ENCODE results near the gene PSEN2. TPM values are rescaled to one million over a fixed set of nuclear protein-coding genes. Genes with fewer than 3 reads are reported as not detected.

Gene PSEN2
- total RNA-seq, 1 donor from 2014 or later: 26.5 TPM

DNA sequence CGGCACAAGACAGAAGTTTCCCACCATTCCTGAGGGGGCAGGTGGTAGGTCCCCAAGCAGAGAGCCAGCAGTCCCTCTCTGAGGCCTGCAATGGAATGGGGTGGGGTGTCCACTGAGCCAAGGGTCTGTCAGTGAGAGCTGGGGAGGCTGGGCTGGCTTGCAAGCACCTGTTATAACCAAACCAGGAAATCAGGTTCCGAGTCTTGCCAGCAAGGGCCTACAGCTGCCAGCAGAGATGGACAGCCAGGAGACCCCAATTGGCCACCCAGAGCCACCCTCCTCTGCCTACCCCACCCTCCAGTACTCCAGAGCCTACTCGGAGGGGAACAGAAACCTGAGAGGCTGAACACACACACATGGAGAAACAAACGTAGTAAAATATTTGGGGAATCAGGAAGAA is 32.2 kb downstream of the PSEN2 start:
- Histone ChIP-seq H3K4me3 (no peak overlapping the region), H3K27ac (no peak overlapping the region), H3K36me3 (peaks cover 7 to 35% of the 10 kb centered on the region in 2 donors), H3K27me3 (no peaks in the 10 kb centered on the region), H3K9me3 (no peaks in the 10 kb centered on the region), H3K4me1 (no peaks in the 10 kb centered on the region)
- TF ChIP-seq, protein P1, sequence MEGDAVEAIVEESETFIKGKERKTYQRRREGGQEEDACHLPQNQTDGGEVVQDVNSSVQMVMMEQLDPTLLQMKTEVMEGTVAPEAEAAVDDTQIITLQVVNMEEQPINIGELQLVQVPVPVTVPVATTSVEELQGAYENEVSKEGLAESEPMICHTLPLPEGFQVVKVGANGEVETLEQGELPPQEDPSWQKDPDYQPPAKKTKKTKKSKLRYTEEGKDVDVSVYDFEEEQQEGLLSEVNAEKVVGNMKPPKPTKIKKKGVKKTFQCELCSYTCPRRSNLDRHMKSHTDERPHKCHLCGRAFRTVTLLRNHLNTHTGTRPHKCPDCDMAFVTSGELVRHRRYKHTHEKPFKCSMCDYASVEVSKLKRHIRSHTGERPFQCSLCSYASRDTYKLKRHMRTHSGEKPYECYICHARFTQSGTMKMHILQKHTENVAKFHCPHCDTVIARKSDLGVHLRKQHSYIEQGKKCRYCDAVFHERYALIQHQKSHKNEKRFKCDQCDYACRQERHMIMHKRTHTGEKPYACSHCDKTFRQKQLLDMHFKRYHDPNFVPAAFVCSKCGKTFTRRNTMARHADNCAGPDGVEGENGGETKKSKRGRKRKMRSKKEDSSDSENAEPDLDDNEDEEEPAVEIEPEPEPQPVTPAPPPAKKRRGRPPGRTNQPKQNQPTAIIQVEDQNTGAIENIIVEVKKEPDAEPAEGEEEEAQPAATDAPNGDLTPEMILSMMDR (IDR thresholded peaks at IDR 0.05): no peak
- intact Hi-C loops (cut with DNase I): loop anchor here (10.0 kb wide), 1 partner anchor 532 kb away; no protein-coding TSS in a partner anchor
- DNase-seq (ENCODE audit: low spot score in 2 of 2): no peak

DNA sequence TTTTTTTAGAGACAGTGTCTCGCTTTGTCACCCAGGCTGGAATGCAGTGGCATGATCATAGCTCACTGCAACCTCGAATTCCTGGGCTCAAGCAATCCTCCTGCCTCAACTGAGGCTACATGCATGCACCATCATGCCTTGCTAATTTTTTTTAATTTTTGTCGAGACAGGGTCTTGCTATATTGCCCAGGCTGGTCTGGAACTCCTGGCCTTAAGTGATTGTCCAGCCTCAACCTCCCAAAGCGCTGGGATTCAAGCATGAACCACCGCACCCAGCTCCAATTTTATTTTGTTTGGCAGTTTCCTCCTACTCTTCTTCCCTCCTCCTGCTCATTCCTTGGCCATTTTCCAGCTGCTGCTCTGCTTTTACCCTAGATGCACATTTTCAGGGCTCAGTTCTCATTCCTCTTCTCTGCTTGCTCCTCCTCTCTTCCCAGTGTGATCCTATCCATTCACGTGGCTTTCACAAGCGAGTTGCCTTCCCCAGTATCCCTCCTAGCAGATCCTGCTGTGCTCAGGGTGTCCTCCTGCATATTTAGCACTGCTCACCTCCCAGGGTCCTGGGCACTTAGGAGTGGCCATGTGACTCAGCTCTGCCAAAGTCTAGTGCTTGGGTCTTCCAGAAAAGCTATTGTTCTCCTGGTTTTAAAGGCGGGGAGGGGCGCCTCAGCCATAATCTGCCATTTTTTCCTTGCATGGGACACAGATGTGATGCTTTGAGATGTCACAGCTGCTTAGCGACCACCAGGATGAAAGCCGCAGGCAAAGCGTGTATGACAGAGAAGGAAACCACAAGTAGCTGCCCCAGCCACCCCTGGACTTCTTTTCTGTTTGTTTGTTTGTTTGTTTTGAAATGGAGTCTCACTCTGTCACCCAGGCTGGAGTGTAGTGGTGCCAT is 33.7 kb downstream of the PSEN2 start:
- intact Hi-C loops (cut with DNase I): loop anchor here (10.0 kb wide), 1 partner anchor 531 kb away; no protein-coding TSS in a partner anchor
- no peaks in the 10 kb centered on the region for H3K9me3 ChIP-seq
- H3K27me3 ChIP-seq: no peaks in the 10 kb centered on the region
- H3K27ac ChIP-seq: no peak overlapping the region
- TF ChIP-seq, protein P1 (IDR thresholded peaks at IDR 0.05): no peak
- no peak overlapping the region for H3K4me3 ChIP-seq
- no peaks in the 10 kb centered on the region for H3K4me1 ChIP-seq
- no peak for DNase-seq (ENCODE audit: low spot score in 2 of 2)
- peaks cover 7 to 22% of the 10 kb centered on the region in 2 donors for H3K36me3 ChIP-seq

DNA sequence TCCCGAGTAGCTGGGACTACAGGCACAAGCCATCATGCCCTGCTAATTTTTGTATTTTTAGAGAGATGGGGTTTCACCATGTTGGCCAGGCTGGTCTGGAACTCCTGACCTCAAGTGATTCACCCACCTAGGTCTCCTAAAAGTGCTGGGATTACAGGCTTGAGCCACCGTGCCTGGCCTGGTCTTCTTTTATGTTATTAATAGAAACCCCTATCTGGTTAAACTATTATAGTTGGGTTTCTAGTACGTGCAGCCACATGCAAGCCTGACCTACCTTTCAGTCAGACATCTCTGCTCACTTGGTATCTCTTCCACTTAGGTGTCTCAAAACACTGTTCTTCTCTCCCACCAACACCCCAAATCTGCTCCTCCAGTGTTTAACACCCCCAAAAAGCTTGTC is 34.4 kb downstream of the PSEN2 start:
- intact Hi-C loops (cut with DNase I): loop anchor here (10.0 kb wide), 1 partner anchor 530 kb away; no protein-coding TSS in a partner anchor
- TF ChIP-seq, protein P1 (IDR thresholded peaks at IDR 0.05): no peak
- no peaks in the 10 kb centered on the region for H3K9me3 ChIP-seq
- no peaks in the 10 kb centered on the region for H3K27me3 ChIP-seq
- H3K4me1 ChIP-seq: no peaks in the 10 kb centered on the region
- no peak overlapping the region for H3K27ac ChIP-seq
- H3K4me3 ChIP-seq: no peak overlapping the region
- no peak for DNase-seq (ENCODE audit: low spot score in 2 of 2)
- peaks cover 4 to 15% of the 10 kb centered on the region in 2 donors for H3K36me3 ChIP-seq

DNA sequence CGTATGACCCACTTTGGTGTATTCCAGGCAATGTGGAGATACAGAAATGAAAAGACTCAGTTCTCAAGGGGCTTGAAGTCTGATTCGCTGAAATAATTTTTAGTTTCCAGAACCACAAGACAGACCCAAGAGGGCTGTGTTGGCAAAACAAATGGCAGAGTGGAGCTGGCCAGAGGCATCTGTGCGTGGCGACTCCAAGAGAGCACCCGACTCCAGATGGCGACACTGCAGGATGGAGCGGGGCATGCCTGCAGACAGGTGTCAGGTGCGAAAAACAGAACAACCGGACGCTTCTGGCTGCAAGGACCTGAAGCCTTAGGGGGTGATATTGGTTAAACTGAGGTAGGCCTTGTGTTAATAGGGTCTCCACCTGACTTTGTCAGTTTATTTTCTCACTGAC is 38.0 kb downstream of the PSEN2 start:
- TF ChIP-seq, protein P1 (IDR thresholded peaks at IDR 0.05): no peak
- Histone ChIP-seq H3K9me3 (no peaks in the 10 kb centered on the region), H3K27ac (no peak overlapping the region), H3K36me3 (no peaks in the 10 kb centered on the region), H3K4me3 (no peak overlapping the region), H3K27me3 (no peaks in the 10 kb centered on the region), H3K4me1 (no peaks in the 10 kb centered on the region)
- intact Hi-C loops (cut with DNase I): loop anchor here (10.0 kb wide), 1 partner anchor 526 kb away; no protein-coding TSS in a partner anchor
- no peak for DNase-seq (ENCODE audit: low spot score in 2 of 2)

DNA sequence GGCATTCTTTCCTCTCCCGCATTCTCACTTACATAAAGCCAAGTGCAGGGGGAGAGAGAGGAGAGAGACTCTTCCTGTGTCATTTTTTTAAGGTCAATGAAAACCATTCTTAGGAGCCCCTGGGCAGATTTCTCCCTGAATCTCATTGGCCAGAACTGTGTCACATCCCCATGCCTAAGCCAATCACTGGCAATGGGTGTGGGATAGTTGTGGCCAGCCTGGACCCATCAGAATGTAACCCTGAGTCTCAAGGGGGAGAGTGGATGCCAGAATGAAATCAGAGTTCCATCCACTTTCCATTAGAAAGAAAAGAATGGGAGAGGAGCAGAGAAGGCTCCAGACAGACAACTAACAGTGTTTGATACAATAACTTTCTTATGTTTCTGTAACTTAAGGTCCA is 38.5 kb downstream of the PSEN2 start:
- Histone ChIP-seq H3K36me3 (no peaks in the 10 kb centered on the region), H3K4me1 (no peaks in the 10 kb centered on the region), H3K27me3 (no peaks in the 10 kb centered on the region), H3K9me3 (no peaks in the 10 kb centered on the region), H3K4me3 (no peak overlapping the region), H3K27ac (no peak overlapping the region)
- no peak for DNase-seq (ENCODE audit: low spot score in 2 of 2)
- intact Hi-C loops (cut with DNase I): loop anchor here (10.0 kb wide), 1 partner anchor 526 kb away; no protein-coding TSS in a partner anchor
- TF ChIP-seq, protein P1 (IDR thresholded peaks at IDR 0.05): no peak
